GM12878 (cell line): ENCODE results near the gene POC5. TPM values are rescaled to one million over a fixed set of nuclear protein-coding genes. Genes with fewer than 3 reads are reported as not detected.

Experiments used
- ATAC-seq: fragments of 200-7000 bp; cut with Tn5 transposase; 3 replicates; pipeline ENCODE4 v1.9.1; 2020; ENCODE audit warnings: mild to moderate bottlenecking, moderate library complexity
- BruUV-seq: library from RNA; stranded (reverse); fragments of 400-500 nt; replicated peaks from 2 replicates; lab custom pipeline; 2021; lab: Mats Ljungman, UMichigan
- CTCF ChIA-PET: fragments of 300-600 bp; sonication (Branson Sonifier 250); formaldehyde crosslinking; extraction: SDS; loops from one replicate; lab custom pipeline; 2021; ENCODE audit warnings: inconsistent platforms; lab: Yijun Ruan, JAX
- POLR2A ChIA-PET: fragments of 350-600 bp; formaldehyde crosslinking; extraction: SDS; loops from one replicate; lab custom pipeline; 2021; ENCODE audit warnings: inconsistent platforms; lab: Charles Lee
- RAD21 ChIA-PET: fragments of 300-600 bp; sonication (Branson Sonifier 250); formaldehyde crosslinking; loops from one replicate; lab custom pipeline; 2023; ENCODE audit warnings: antibody characterized with exemption; ENCODE audit not compliant: unreplicated experiment; lab: Charles Lee
- SMC1A ChIA-PET: fragments of 300-600 bp; sonication (Branson Sonifier 250); formaldehyde crosslinking; loops from one replicate; lab custom pipeline; 2023; ENCODE audit not compliant: unreplicated experiment, uncharacterized antibody; lab: Charles Lee
- DNase-seq: peaks from one replicate; pipeline ENCODE4 v3.0.0-alpha.2; 2011; ENCODE audit warnings: low read depth, low spot score
- FAIRE-seq: peaks from 3 replicates; lab custom pipeline; 2011; peaks lifted over from hg19 to GRCh38; lab: Jason Lieb, UNC
- H2AFZ ChIP-seq: 2 replicates; pipeline ENCODE4 v1.6.0; 2011; ENCODE audit warnings: low read depth, low read length, control low read depth; ENCODE audit not compliant: control insufficient read depth
- H3K27ac ChIP-seq: 2 replicates; pipeline ENCODE4 v1.5.1; 2011; ENCODE audit warnings: control low read depth; ENCODE audit not compliant: control insufficient read depth, insufficient read depth
- H3K27me3 ChIP-seq, 2 experiments: replicated peaks in 1 of 2; 2 replicates each; pipeline versions ENCODE4 v1.6.0 to v1.6.1; 2011; ENCODE audit warnings: low read length in 1 of 2; ENCODE audit not compliant: control insufficient read depth in 2 of 2, insufficient read depth in 2 of 2
- H3K36me3 ChIP-seq, 2 experiments: 2 replicates each; pipeline ENCODE4 v1.5.1; 2011; ENCODE audit warnings: low read length in 1 of 2; ENCODE audit not compliant: control insufficient read depth in 2 of 2, insufficient read depth in 2 of 2
- H3K4me1 ChIP-seq: 2 replicates; pipeline ENCODE4 v1.6.1; 2011; ENCODE audit warnings: mild to moderate bottlenecking, low read length, moderate library complexity, mixed read lengths; ENCODE audit not compliant: control insufficient read depth, insufficient read depth
- H3K4me2 ChIP-seq: 2 replicates; pipeline ENCODE4 v1.6.0; 2011; ENCODE audit warnings: control low read depth; ENCODE audit not compliant: control insufficient read depth, insufficient read depth
- H3K4me3 ChIP-seq: fragments of 200-600 bp; sonication (generic); 2 replicates; pipeline ENCODE4 v1.5.1; 2016
- H3K79me2 ChIP-seq: 2 replicates; pipeline ENCODE4 v1.6.0; 2011; ENCODE audit warnings: low read length; ENCODE audit not compliant: control insufficient read depth, insufficient read depth
- H3K9ac ChIP-seq: 2 replicates; pipeline ENCODE4 v1.8.0; 2011; ENCODE audit warnings: low read length, control low read depth, mixed read lengths; ENCODE audit not compliant: control insufficient read depth, insufficient read depth
- H3K9me3 ChIP-seq: replicated peaks from 3 replicates; pipeline ENCODE4 v1.5.1; 2011; ENCODE audit warnings: mild to moderate bottlenecking, low read length; ENCODE audit not compliant: control insufficient read depth, insufficient read depth
- H4K20me1 ChIP-seq: 2 replicates; pipeline ENCODE4 v1.6.0; 2011; ENCODE audit not compliant: control insufficient read depth, insufficient read depth
- ATF2 ChIP-seq: IDR thresholded peaks from 2 replicates; pipeline ENCODE4 v1.6.1; 2012; ENCODE audit warnings: low read length, inconsistent platforms
- ATF3 ChIP-seq: IDR thresholded peaks from 2 replicates; pipeline ENCODE4 v1.6.1; 2011; ENCODE audit warnings: low read depth, mild to moderate bottlenecking, low read length, moderate library complexity, borderline replicate concordance; ENCODE audit errors: extremely low read depth
- BCL11A ChIP-seq: IDR thresholded peaks from 2 replicates; pipeline ENCODE4 v1.6.1; 2011; ENCODE audit warnings: low read depth, low read length
- HCFC1 ChIP-seq: fragments of 150-350 bp; IDR thresholded peaks from 2 replicates; pipeline ENCODE4 v1.6.1; 2014; ENCODE audit warnings: low read length
- MTA2 ChIP-seq: fragments of 450-650 bp; IDR thresholded peaks from 2 replicates; pipeline ENCODE4 v1.6.1; 2016; ENCODE audit warnings: low read depth, mild to moderate bottlenecking, moderate library complexity
- RBBP5 ChIP-seq: fragments of 200-600 bp; sonication (generic); conservative IDR thresholded peaks from 2 replicates; pipeline ENCODE4 v1.6.1; 2016
- RCOR1 ChIP-seq: conservative IDR thresholded peaks from 2 replicates; pipeline ENCODE4 v1.6.1; 2012; ENCODE audit warnings: low read depth, low read length, improper control_type of control experiment
- SUZ12 ChIP-seq: fragments of 200-600 bp; sonication (generic); IDR thresholded peaks from one replicate; pipeline ENCODE4 v1.6.1; 2018; ENCODE audit warnings: antibody characterized with exemption, mild to moderate bottlenecking; ENCODE audit not compliant: unreplicated experiment
- WGBS: methylation state at CpG from one replicate; pipeline ENCODE4 v1.1.6; 2016; ENCODE audit warnings: low lambda C conversion rate; ENCODE audit not compliant: insufficient replicate concordance, insufficient coverage; ENCODE audit errors: missing lambda C conversion rate; 5-methylcytosine and 5-hydroxymethylcytosine counted together
- in situ Hi-C: fragments of 300-500 bp; cut with MboI; formaldehyde crosslinking; loops from 9 replicates; pipeline ENCODE4 v1.14.3; 2018; ENCODE audit warnings: mixed read lengths
- intact Hi-C: fragments of 100-400 bp; cut with micrococcal nuclease; formaldehyde crosslinking; loops from one replicate; pipeline ENCODE4 v1.14.2; 2022; ENCODE audit not compliant: unreplicated experiment
- polyA plus RNA-seq, 11 experiments: library from polyadenylated mRNA; depleted of rRNA in 4 of 11; unstranded in 6 of 11; stranded (reverse) in 5 of 11; fragments of >200 nt; fragmentation: Nextera tagmentation in 4 of 11; fragmentation: Illumina TruSeq in 1 of 11; extraction: Ambion mirVana in 4 of 11; extraction: Trizol in 1 of 11; gene quantifications; 1 replicate in 1 of 11; 2 replicates in 10 of 11; pipeline versions ENCODE4 v1.2.1 to v1.2.3, GENCODE V29; 2011 to 2016; ENCODE audit warnings: inconsistent platforms in 2 of 11, missing spikeins in 2 of 11, low read depth in 1 of 11
- total RNA-seq, 4 experiments: library from RNA; depleted of rRNA in 3 of 4; stranded (reverse); fragments of >200 nt in 3 of 4; fragmentation: Illumina TruSeq in 1 of 4; extraction: Trizol in 1 of 4; gene quantifications; 2 replicates each; pipeline versions ENCODE4 v1.2.1 to v1.2.3, GENCODE V29; 2013 to 2021
- TF ChIP-seq, protein P1 (sequence below): fragments of 450-650 bp; formaldehyde crosslinking; IDR thresholded peaks from 2 replicates; pipeline ENCODE4 v1.4.0; 2020; ENCODE audit warnings: mild to moderate bottlenecking, moderate library complexity

Gene POC5
- total and polyA plus RNA-seq, 10 of the 15 experiments (the other 5 are each of a cell fraction or from before 2014, with no cell fraction given): 13.1 to 25.6 (median 21.8) TPM

GRCh38 chr5:75668977-75669689, 48.1 kb downstream of the POC5 start (continued):
- TF ChIP-seq, protein P1, sequence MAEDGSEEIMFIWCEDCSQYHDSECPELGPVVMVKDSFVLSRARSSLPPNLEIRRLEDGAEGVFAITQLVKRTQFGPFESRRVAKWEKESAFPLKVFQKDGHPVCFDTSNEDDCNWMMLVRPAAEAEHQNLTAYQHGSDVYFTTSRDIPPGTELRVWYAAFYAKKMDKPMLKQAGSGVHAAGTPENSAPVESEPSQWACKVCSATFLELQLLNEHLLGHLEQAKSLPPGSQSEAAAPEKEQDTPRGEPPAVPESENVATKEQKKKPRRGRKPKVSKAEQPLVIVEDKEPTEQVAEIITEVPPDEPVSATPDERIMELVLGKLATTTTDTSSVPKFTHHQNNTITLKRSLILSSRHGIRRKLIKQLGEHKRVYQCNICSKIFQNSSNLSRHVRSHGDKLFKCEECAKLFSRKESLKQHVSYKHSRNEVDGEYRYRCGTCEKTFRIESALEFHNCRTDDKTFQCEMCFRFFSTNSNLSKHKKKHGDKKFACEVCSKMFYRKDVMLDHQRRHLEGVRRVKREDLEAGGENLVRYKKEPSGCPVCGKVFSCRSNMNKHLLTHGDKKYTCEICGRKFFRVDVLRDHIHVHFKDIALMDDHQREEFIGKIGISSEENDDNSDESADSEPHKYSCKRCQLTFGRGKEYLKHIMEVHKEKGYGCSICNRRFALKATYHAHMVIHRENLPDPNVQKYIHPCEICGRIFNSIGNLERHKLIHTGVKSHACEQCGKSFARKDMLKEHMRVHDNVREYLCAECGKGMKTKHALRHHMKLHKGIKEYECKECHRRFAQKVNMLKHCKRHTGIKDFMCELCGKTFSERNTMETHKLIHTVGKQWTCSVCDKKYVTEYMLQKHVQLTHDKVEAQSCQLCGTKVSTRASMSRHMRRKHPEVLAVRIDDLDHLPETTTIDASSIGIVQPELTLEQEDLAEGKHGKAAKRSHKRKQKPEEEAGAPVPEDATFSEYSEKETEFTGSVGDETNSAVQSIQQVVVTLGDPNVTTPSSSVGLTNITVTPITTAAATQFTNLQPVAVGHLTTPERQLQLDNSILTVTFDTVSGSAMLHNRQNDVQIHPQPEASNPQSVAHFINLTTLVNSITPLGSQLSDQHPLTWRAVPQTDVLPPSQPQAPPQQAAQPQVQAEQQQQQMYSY (CRISPR knock-in tag): no peak
- TF ChIP-seq ATF2: no peak

- H3K27ac ChIP-seq: peak overlapping the region; percentile 63
- in situ Hi-C loops: loop anchor here (5.0 kb wide), 1 partner anchor 431 kb away; the partner anchor contains the start of gene ANKRD31
- WGBS: 74% methylated on average over 2 of the region's 2 CpGs
- intact Hi-C loops: loop anchor here (5.0 to 10.0 kb wide), 2 partner anchors 156 to 254 kb away; partner anchors contain the start of genes CERT1 and POLK
- no peaks in the 10 kb centered on the region for H3K27me3 ChIP-seq
- no peaks in the 10 kb centered on the region for H3K9me3 ChIP-seq
- no peaks in the 10 kb centered on the region for H4K20me1 ChIP-seq
- no TSS peak for BruUV-seq
- peaks cover 10% of the 10 kb centered on the region for H3K4me1 ChIP-seq
- H3K4me3 ChIP-seq: 0 out of 2 replicates have a peak overlapping the region, but pooled peaks have one; percentile 49
- peak overlapping the region; percentile 68 for H3K9ac ChIP-seq
- H3K36me3 ChIP-seq: no peaks in the 10 kb centered on the region; a peak in 2 of 4 replicates
- TF ChIP-seq RBBP5: no peak
- no peak for TF ChIP-seq BCL11A
- TF ChIP-seq RCOR1: no peak
- TF ChIP-seq ATF3: no peak
- TF ChIP-seq HCFC1: no peak
- TF ChIP-seq MTA2: no peak
- TF ChIP-seq SUZ12: no peak
- TF ChIP-seq, all 136 proteins: peak for 0
- ATAC-seq: peak; percentile 10
- no peak for DNase-seq
- ChIA-PET POLR2A (interaction anchor here (0.9 to 2.0 kb wide), 5 partner anchors 12 to 331 kb away, joined by 3 to 11 read pairs (median 4); partner anchors contain the start of gene HMGCR), RAD21 (interaction anchor here (0.7 to 2.6 kb wide), 18 partner anchors 8 to 914 kb away, joined by 3 to 22 read pairs (median 6); partner anchors contain the start of gene ANKRD31), SMC1A (interaction anchor here (0.9 to 2.8 kb wide), 20 partner anchors 8 to 432 kb away, joined by 3 to 35 read pairs (median 6); partner anchors contain the start of genes ANKRD31, HMGCR and POC5), CTCF (interaction anchor here (0.7 to 2.4 kb wide), 8 partner anchors 9 to 430 kb away, joined by 3 to 24 read pairs (median 4); no protein-coding TSS in a partner anchor)
- FAIRE-seq: no peak
- no peaks in the 10 kb centered on the region for H3K79me2 ChIP-seq
- peak overlapping the region; percentile 86 for H2AFZ ChIP-seq
- H3K4me2 ChIP-seq: peak overlapping the region; percentile 65
Measured at GRCh38 chr5:75668445-75668844, 48.8 kb downstream of the POC5 start.
